Heart left ventricle (tissue), 13 donors: Measurements from ENCODE around the gene C4B.

Experiments used
- POLR2A ChIP-seq, 2 donors: fragments of 450-650 bp; IDR thresholded peaks; one replicate each; pipeline ENCODE4 v1.6.1; 2017; ENCODE audit warnings: antibody characterized with exemption in 2 of 2, mild to moderate bottlenecking in 2 of 2, moderate library complexity in 2 of 2
- TF ChIP-seq, protein P1 (sequence below), 12 donors: fragments of 200-600 bp; sonication (generic) in 4 of 12; IDR thresholded peaks; one replicate each; pipeline versions ENCODE4 v1.5.0 to v1.8.0; 2018 to 2022; ENCODE audit warnings: antibody characterized with exemption in 12 of 12, mild to moderate bottlenecking in 5 of 12
- donor health status: ischemic (EF 13 %, LVEDD 7.1; RV severe dilation, severe dysfunction).
- donor health status: DM: no; HTN: yes; CAD: no.
- donor health status: DM: no; HTN: no; CAD: no.
- donor health status: ischemic (EF 25% LVEDD 6.9; RV normal size, moderate dysfunction).
- donor health status: ischemic (EF 25% LVEDD 5.7; RV mildly dilated, moderate dysfunction).
- donor health status: ischemic (EF 35%, LVEDD 5.7; RV mildly dilated, moderate dysfunction).
- donor health status: nonischemic (EF 11% LVEDD 7.7; RV severe dilation, severe dysfunction).
- donor health status: DM: yes; HTN: yes; CAD: no.
- donor health status: PGD.
- donor health status: ischemic (EF 29% LVEDD 5.4; RV normal size, mild dysfunction).
- donor health status: nonischemic (EF 23%, LVEDD 6.1; RV moderate dilation, normal function).

DNA sequence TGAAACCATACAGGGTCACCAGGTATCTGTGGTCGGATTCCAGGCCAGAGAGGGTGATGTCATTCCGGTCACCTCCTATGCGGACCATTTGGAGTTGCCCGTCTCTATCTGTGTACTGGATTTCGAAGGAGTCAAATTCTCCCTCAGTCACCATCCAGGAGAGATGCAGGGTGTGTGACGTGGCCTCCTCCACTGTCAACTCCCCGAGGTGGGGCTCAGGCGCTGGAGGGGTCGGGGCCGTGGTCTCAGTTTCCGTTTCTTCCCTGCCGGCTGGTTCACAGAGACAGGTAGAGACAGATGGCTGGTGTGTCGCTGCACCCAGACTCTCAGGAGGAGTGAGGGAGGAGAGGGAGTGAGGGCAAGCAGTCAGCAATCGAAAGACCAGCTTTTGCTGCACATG, 54.3 kb downstream of the C4B start:
- TF ChIP-seq POLR2A (IDR thresholded peaks at IDR 0.05): no peak
- TF ChIP-seq, protein P1, sequence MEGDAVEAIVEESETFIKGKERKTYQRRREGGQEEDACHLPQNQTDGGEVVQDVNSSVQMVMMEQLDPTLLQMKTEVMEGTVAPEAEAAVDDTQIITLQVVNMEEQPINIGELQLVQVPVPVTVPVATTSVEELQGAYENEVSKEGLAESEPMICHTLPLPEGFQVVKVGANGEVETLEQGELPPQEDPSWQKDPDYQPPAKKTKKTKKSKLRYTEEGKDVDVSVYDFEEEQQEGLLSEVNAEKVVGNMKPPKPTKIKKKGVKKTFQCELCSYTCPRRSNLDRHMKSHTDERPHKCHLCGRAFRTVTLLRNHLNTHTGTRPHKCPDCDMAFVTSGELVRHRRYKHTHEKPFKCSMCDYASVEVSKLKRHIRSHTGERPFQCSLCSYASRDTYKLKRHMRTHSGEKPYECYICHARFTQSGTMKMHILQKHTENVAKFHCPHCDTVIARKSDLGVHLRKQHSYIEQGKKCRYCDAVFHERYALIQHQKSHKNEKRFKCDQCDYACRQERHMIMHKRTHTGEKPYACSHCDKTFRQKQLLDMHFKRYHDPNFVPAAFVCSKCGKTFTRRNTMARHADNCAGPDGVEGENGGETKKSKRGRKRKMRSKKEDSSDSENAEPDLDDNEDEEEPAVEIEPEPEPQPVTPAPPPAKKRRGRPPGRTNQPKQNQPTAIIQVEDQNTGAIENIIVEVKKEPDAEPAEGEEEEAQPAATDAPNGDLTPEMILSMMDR (IDR thresholded peaks at IDR 0.05): no peak
